Astrocyte of the cerebellum (primary cell): ENCODE results near the gene AFAP1.

Experiments used
- DNase-seq: peaks from one replicate; pipeline ENCODE4 v3.0.0-alpha.2; 2011; ENCODE audit warnings: low read depth
- H3K4me3 ChIP-seq: 2 replicates; pipeline ENCODE4 v1.5.1; 2011; ENCODE audit warnings: mild to moderate bottlenecking, low read depth, low read length, moderate library complexity
- CTCF ChIP-seq: IDR thresholded peaks from 2 replicates; pipeline ENCODE4 v1.5.1; 2012; ENCODE audit warnings: low read length, low read depth, moderate library complexity, mild to moderate bottlenecking; ENCODE audit errors: missing control alignments
- in situ Hi-C: cut with HindIII; loops from 2 replicates; pipeline ENCODE4 v1.10.0; 2017; ENCODE audit warnings: low sequenced_read_pairs

AFAP1 gene

GRCh38 chr4:7795983-7796382 is 143.7 kb downstream of the AFAP1 start:
- no peak for DNase-seq
- no peak for TF ChIP-seq CTCF
- in situ Hi-C loops: no loop called here
- no peak overlapping the region for H3K4me3 ChIP-seq

GRCh38 chr4:7793186-7793585 is 146.5 kb downstream of the AFAP1 start:
- TF ChIP-seq CTCF: no peak
- in situ Hi-C loops: no loop called here

GRCh38 chr4:7792616-7793015 is 147.0 kb downstream of the AFAP1 start:
- no peak for TF ChIP-seq CTCF
- in situ Hi-C loops: no loop called here
- no peak overlapping the region for H3K4me3 ChIP-seq
- no peak for DNase-seq

More at GRCh38 chr4:7793186-7793585, 146.5 kb downstream of the AFAP1 start:
- DNase-seq: no peak
- no peak overlapping the region for H3K4me3 ChIP-seq

- in situ Hi-C loops: no loop called here
- no peak for TF ChIP-seq CTCF
- no peak overlapping the region for H3K4me3 ChIP-seq
- no peak for DNase-seq
Measured at GRCh38 chr4:7790999-7791398, 148.7 kb downstream of the AFAP1 start.

- in situ Hi-C loops: no loop called here
- no peak for DNase-seq
- no peak for TF ChIP-seq CTCF
- no peak overlapping the region for H3K4me3 ChIP-seq
Measured at GRCh38 chr4:7790023-7790422, 149.6 kb downstream of the AFAP1 start.

- in situ Hi-C loops: no loop called here
- no peak for TF ChIP-seq CTCF
- no peak overlapping the region for H3K4me3 ChIP-seq
- no peak for DNase-seq
Measured at GRCh38 chr4:7788694-7789425, 150.8 kb downstream of the AFAP1 start.
